ENCODE measurements around the gene AKAP13. TPM values are rescaled to one million over a fixed set of nuclear protein-coding genes. Genes with fewer than 3 reads are reported as not detected.

Gene AKAP13
- total and polyA plus RNA-seq, 2 experiments from 2014 or later: 53.1 to 108 TPM

DNA sequence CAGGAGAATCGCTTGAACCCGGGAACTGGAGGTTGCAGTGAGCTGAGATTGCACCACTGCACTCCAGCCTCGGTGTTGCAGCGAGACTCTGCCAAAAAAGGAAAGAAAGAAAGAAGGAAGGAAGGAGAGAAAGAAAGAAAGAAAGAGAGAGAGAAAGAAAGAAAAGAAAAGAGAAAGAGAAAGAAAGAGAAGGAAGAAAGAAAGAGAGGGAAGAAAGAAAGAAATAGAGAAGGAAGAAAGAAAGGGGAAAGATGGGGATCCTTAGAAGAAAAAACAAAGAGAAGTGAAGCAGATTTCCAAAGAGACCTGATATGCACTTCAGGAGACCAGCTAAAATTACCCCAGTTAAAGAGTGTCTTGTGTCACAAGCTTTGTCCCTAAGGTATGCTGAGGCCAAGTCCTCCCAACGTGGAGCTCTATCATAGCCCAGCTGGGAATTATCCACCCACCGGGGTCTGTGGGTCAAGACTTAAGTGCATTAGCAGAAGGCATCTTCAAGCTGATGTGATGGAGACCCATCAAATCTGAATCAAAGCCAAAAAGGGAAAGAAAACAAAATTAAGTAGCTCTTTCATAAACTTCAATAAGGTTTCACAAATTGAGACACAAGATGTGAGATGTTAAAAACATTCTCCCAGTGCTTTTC is 17.8 kb upstream of the AKAP13 start:
- TF ChIP-seq, protein P1, sequence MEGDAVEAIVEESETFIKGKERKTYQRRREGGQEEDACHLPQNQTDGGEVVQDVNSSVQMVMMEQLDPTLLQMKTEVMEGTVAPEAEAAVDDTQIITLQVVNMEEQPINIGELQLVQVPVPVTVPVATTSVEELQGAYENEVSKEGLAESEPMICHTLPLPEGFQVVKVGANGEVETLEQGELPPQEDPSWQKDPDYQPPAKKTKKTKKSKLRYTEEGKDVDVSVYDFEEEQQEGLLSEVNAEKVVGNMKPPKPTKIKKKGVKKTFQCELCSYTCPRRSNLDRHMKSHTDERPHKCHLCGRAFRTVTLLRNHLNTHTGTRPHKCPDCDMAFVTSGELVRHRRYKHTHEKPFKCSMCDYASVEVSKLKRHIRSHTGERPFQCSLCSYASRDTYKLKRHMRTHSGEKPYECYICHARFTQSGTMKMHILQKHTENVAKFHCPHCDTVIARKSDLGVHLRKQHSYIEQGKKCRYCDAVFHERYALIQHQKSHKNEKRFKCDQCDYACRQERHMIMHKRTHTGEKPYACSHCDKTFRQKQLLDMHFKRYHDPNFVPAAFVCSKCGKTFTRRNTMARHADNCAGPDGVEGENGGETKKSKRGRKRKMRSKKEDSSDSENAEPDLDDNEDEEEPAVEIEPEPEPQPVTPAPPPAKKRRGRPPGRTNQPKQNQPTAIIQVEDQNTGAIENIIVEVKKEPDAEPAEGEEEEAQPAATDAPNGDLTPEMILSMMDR (IDR thresholded peaks at IDR 0.05; ENCODE audit: low read depth, low read length): no peak
- H3K4me3 ChIP-seq: no peak overlapping the region
- no peaks in the 10 kb centered on the region for H3K9me3 ChIP-seq (ENCODE audit: low read depth)
- H3K36me3 ChIP-seq: no peaks in the 10 kb centered on the region
- H3K27ac ChIP-seq: peak overlapping the region; percentile 84
- no peak for DNase-seq (ENCODE audit: low read depth in 1 of 2, low spot score in 1 of 2)
- H3K27me3 ChIP-seq: no peaks in the 10 kb centered on the region
- peaks cover 24% of the 10 kb centered on the region for H3K4me1 ChIP-seq (ENCODE audit: low read depth)

DNA sequence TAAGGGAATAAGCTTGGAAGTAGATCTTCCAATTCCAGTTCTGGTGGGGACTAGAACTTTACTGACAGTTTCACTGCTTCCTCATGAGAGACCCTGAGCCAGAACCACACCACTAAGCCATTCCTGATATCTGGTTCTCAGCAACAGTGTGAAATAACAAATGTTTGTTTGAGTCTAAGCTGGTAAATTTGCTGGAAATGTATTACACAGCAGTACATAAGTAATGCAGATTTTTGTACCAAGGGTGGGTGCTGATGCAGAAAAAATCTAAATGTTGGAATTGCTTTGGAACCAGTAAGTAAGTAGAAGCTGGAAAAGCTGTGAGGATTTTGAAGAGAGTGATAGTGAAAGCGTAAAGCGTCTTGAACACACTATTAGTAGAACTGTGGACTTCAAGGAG is 14.4 kb upstream of the AKAP13 start:
- no peak for DNase-seq (ENCODE audit: low read depth in 1 of 2, low spot score in 1 of 2)
- Histone ChIP-seq H3K36me3 (no peaks in the 10 kb centered on the region), H3K9me3 (ENCODE audit: low read depth) (no peaks in the 10 kb centered on the region), H3K27ac (no peak overlapping the region), H3K4me1 (ENCODE audit: low read depth) (peaks cover 19% of the 10 kb centered on the region), H3K4me3 (no peak overlapping the region), H3K27me3 (no peaks in the 10 kb centered on the region)
- TF ChIP-seq, protein P1 (IDR thresholded peaks at IDR 0.05; ENCODE audit: low read depth, low read length): no peak

DNA sequence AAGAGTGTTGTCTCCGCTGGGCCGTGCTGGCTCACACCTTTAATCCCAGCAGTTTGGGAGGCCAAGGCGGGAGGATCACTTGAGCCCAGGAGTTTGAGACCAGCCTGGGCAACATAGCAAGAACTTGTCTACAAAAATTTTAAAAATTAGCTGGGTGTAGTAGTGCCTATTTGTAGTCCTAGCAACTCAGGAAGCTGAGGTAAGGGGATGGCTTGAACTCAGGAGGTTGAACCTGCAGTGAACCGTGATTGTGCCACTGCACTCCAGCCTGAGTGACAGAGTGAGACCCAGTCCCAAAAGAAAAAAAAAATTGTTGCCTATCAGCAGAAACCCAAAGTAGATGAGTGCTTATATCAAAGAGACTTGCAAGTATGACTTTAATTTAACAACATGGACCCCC is 12.7 kb upstream of the AKAP13 start:
- DNase-seq (ENCODE audit: low read depth in 1 of 2, low spot score in 1 of 2): no peak
- H3K36me3 ChIP-seq: no peaks in the 10 kb centered on the region
- H3K4me3 ChIP-seq: no peak overlapping the region
- peaks cover 2% of the 10 kb centered on the region for H3K4me1 ChIP-seq (ENCODE audit: low read depth)
- TF ChIP-seq, protein P1 (IDR thresholded peaks at IDR 0.05; ENCODE audit: low read depth, low read length): no peak
- no peak overlapping the region for H3K27ac ChIP-seq
- no peaks in the 10 kb centered on the region for H3K27me3 ChIP-seq
- no peaks in the 10 kb centered on the region for H3K9me3 ChIP-seq (ENCODE audit: low read depth)

DNA sequence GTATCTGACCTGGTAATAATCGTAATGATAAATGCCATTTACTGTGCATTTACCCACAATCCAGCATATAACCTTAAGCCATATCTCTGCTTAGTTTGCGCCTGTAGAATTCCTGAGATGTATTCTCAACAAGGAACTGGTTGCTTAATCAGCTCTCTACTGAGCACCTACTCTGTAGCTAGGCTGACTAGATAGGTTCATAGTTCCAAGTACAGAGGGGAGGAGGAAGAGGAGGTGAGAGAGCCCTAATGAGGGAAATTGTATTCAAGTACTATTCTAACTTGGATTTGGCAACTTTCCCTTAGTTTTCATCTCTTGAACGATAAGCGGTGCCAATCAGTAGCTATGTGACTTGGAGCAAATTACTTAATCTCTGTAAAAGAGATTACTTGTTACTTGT is 5.6 kb upstream of the AKAP13 start:
- TF ChIP-seq, protein P1 (IDR thresholded peaks at IDR 0.05; ENCODE audit: low read depth, low read length): no peak
- H3K9me3 ChIP-seq (ENCODE audit: low read depth): no peaks in the 10 kb centered on the region
- H3K4me1 ChIP-seq (ENCODE audit: low read depth): peaks cover 3% of the 10 kb centered on the region
- no peak overlapping the region for H3K27ac ChIP-seq
- no peak overlapping the region for H3K4me3 ChIP-seq
- DNase-seq (ENCODE audit: low read depth in 1 of 2, low spot score in 1 of 2): no peak
- H3K36me3 ChIP-seq: no peaks in the 10 kb centered on the region
- no peaks in the 10 kb centered on the region for H3K27me3 ChIP-seq

DNA sequence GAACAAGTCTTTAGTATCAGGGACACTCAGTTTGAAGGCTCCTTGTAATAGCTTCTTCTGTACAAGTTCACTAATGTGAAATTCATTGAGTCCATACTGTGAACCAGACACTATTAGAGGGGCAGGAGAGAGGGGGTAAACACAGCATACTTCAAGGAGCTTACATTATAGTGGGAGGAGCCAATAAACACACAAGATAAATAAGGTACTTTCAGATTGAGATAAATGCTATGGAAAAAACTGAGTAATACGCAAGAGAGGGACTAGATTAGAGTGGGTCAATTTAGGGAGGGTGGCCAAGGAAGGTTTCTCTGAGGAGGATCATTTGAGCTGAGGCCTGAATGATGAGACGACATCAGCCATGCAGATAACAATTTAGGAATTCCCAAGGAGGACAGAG is 3.1 kb upstream of the AKAP13 start:
- Histone ChIP-seq H3K9me3 (ENCODE audit: low read depth) (no peaks in the 10 kb centered on the region), H3K36me3 (no peaks in the 10 kb centered on the region), H3K27me3 (no peaks in the 10 kb centered on the region), H3K27ac (no peak overlapping the region), H3K4me3 (no peak overlapping the region), H3K4me1 (ENCODE audit: low read depth) (peaks cover 4% of the 10 kb centered on the region)
- no peak for DNase-seq (ENCODE audit: low read depth in 1 of 2, low spot score in 1 of 2)
- TF ChIP-seq, protein P1 (IDR thresholded peaks at IDR 0.05; ENCODE audit: low read depth, low read length): no peak
